Activated CD4-positive, alpha-beta T cell treated with anti-CD3 and anti-CD28 coated beads, Interleukin-2, Interleukin-6, amounts not matched to agents 100 ng/mL and 50 ng/mL, durations not matched to agents 16 hours and 8 hours (primary cell): Measurements from ENCODE around the gene CASP1.
A peak's percentile ranks its signal among the peaks of the same experiment; 100 is the strongest.
"Not testable (repeated sequence)": the region's sequence is repeated elsewhere in the genome, so short reads cannot be mapped to it uniquely, and the experiment has no call there.

Experiments
- DNase-seq: peaks from one replicate; pipeline ENCODE4 v3.0.0-alpha.2; 2020

The CASP1 gene

GRCh38 chr11:105045676-105046296 lies 10.8 kb upstream of the CASP1 start:
- no peak for DNase-seq

DNA sequence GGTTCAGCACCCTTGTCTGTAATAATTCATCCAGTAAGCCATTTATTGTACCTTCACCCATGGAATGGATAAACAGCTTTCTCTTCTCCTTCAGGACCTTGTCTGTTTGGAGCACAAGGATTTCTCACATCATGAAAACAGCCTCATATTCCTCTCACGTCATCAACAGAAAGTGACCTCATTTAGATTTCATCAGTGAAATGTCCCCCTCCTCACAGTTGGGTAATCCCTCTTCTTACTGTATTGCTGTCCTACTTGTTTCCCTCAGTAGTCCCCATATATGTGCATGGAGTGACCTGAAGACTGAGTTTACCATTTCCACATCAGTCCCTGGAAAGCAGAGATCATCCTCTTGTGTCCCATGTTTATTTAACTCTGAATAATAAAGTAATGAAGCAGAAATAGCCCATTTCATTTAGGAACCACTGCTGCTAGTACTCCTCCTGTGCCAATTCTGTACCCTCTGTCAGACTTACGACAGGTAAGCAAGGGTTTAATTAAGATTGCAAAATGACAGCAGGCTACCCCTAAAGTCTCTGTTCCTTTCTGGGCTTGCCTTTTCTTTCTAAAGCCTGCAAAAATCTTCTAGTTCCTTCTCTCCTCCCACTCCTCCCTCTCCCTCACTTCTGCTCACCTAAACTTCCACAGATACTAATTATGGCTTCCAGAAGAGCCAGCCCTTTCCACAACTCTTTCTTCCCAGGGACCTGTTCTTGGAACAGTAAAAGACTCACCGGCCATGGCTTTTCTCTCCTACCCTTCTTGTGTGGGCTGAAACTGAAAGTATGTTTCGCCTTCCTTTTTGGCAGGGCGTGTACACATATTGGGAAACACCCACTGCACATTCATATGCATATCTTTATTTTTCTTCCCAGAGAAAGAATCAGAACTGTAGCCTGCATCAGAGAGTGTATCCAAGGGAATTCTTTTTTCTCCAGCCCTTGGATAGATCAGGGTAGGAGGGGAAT lies 9.9 kb upstream of the CASP1 start, which contains the start of gene CARD16:
TSS of gene CARD16 (minus strand) at position 779 of the 968 bp plus-strand sequence. CDS start at position 741, 38 bp downstream.
- DNase-seq, result peak; percentile 76

DNA sequence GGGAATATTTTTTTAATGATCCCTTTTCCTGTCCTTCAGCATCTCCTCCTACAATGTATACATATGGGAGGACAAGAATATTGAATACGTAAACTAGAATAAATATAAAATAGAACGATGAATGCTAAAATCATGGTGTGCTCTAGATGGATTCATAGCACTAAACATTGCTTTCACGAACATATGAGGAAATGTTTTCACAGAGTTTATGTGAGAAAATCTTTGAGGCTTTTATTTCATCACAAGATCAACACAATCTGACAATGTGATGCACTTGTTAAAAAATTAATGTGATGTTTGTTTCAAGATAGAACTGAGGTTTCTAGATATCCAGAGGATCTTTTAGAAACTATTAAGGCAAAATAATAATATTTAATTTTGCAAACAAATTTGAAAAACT lies 7.2 kb upstream of the CASP1 start:
- no peak for DNase-seq

DNA sequence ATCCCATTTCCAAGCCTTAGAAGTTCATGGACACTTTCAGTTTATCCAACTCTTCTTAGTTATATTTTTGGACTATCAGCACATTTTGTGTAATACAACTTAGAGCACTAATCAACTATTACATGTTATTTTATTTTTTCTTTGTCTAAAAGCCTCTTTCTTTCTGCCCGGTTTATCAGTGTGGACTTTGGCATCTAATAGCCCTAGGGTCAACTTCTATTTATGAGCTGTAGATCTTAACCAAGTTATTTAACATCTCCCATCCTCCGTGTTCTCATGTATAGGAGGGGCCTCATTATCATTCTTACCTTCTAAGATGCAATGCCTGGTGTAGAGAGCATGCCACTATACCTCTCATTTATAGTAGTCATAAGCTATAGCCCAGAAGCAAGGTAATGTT lies 5.8 kb upstream of the CASP1 start:
- no peak for DNase-seq

DNA sequence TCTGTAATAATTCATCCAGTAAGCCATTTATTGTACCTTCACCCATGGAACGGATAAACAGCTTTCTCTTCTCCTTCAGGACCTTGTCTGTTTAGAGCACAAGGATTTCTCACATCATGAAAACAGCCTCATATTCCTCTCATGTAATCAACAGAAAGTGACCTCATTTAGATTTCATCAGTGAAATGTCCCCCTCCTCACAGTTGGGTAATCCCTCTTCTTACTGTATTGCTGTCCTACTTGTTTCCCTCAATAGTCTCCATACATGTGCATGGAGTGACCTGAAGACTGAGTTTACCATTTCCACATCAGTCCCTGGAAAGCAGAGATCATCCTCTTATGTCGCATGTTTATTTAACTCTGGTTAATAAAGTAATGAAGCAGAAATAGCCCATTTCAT lies 556 bp downstream of the CASP1 start:
- not testable (repeated sequence) for DNase-seq

- DNase-seq, result no peak
Observed at GRCh38 chr11:105033781-105034180, 1.2 kb downstream of the CASP1 start.

- no peak for DNase-seq
Observed at GRCh38 chr11:105033343-105033742, 1.6 kb downstream of the CASP1 start.

DNA sequence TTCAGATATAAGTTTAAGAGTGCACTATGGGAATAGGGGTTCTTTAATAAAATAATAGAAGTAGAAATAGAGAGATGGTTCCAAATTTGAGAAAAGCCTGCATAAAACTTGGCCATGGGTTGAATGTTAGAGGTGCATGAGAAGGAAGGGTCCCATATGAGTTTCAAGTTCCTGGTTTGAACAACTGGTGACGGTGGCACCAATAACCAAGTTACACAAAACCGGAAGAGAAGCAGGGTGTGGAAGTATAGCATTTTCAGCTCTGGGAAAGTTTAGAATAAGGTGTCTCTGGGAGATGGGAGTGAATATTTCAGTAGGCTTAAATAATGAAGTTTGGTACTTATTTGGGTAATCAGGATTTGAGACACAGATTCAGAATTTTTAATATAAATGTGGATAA lies 2.4 kb downstream of the CASP1 start:
- no peak for DNase-seq

- no peak for DNase-seq
Observed at GRCh38 chr11:105027678-105028077, 7.3 kb downstream of the CASP1 start.

GRCh38 chr11:105024394-105024793 lies 10.6 kb downstream of the CASP1 start:
- DNase-seq, result no peak

DNA sequence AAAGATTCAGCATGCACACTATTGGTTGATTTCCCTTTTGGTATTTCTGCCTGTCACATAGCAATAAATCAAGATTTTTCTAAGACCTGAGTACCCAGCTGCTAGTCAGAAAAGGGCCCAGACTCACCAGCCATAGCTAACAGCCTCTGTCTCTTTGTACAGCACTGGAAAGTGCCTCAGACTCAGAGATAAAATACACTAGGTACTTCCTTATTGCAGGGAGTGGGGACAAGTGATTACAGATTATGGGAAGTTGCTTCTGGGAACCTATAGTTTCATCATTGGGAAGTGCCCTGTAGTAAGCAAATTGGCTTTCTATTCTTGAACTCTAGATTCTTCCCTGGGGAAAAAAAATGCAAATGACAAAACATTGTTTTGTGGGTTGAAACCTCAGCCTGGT lies 11.9 kb downstream of the CASP1 start, which contains the start of gene CASP5:
TSS of gene CASP5 (minus strand) at position 166 of the 400 bp plus-strand sequence. CDS start at position 134, 32 bp downstream.
- DNase-seq, result no peak

DNA sequence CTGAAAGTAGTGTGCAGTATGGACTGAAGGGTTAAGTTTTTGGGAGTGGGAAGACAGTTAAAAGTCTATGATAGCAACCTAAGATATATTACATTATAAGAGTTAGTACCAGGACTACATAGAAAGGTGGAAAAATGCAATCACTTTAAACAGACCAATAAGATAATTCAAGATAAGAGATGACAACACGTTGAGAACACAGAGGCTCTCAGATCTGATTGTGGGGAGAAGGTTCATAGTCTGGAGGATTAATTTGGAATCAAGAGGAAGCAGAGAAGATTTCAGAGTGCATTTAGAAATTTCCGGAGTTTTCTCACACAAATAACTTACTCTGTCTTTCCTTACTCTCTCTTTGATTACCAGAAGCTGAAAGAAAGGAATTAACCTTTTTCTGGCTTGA lies 12.4 kb downstream of the CASP1 start:
- DNase-seq, result no peak

GRCh38 chr11:105007463-105007862 lies 27.5 kb downstream of the CASP1 start:
- no peak for DNase-seq

GRCh38 chr11:105005451-105005845 lies 29.5 kb downstream of the CASP1 start:
- DNase-seq, result no peak

- DNase-seq, result no peak
Observed at GRCh38 chr11:105004021-105004420, 30.9 kb downstream of the CASP1 start.

- DNase-seq, result no peak
Observed at GRCh38 chr11:105003151-105003550, 31.8 kb downstream of the CASP1 start.

DNA sequence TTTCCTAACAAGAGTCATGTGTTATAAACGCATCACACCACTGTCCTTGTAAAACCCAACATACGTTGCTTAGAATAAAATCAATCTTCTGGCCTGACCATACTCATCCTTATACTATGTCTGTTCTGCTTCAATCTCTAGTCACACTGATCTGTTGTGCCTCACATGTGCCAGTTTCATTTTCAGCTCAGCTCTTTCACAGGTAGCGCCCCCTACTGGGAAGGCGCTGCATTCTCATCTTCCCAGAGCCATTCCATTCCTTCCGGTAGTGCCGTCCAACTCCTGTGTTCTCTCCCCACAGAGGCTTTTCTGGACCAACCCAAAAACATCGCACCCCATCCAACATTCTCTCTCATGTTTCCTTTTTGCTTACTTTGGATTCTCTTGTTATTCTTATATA lies 34.1 kb downstream of the CASP1 start:
- DNase-seq, result peak; percentile 36

GRCh38 chr11:105000167-105000566 lies 34.8 kb downstream of the CASP1 start:
- DNase-seq, result no peak

- no peak for DNase-seq
Observed at GRCh38 chr11:104999721-105000120, 35.2 kb downstream of the CASP1 start.

DNA sequence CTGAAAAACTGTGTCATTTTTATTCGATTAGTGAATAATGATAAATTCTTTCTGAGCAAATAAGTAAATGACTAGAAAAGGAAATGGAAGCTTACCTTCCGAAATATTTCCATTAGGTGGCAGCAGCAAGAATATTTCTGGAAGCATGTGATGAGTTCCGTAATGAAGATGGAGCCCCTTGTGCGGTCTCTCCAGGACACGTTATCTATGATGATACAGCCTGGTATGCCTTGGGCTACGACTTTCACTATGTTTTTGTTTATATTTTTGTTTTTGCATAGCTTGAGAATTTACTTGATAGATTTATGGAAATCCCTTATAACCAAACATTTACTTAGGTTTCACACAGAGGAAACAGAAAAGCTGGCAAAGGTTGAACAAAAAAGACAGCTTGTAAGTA lies 37.7 kb downstream of the CASP1 start:
- no peak for DNase-seq

DNA sequence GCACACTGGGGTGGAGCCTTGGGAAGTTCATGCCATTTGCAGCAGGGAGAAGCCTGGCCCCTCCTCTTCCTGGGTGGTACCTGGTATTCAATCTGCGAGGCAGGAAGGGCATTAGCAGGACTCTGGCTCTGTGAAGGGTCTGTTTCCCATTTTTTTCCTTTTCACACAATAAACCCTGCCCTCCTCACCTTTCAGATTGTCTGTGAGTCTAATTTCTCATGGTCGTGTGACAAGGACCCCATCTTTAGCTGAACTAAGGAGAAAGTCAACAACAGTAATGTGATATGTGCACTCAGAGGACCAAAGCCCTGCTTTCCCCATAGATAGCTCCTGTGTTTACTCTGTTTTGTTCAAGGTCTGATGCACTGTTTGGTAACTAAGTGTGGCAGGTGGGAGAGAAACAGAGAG lies 39.9 kb downstream of the CASP1 start:
- DNase-seq, result no peak

DNA sequence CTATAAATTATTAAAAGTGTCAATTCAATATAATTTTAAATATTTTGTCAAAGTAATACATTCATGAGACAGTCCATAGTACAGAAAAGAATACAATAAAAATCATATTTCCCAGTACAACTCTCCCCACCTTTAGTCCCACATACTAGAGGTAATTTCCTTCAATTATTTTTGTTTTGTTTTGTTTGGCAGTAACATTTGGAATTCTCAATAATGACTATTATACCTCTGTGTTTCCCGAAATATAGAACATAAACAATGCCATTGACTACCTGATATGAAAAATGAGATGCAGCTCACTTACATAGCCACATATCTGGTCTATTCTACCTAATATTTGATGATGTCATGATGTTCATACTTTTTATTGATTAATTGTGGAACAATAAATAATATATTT lies 42.2 kb downstream of the CASP1 start:
- DNase-seq, result no peak

- DNase-seq, result no peak
Observed at GRCh38 chr11:104991994-104992393, 43.0 kb downstream of the CASP1 start.

- DNase-seq, result no peak
Observed at GRCh38 chr11:104984808-104985207, 50.1 kb downstream of the CASP1 start.
